ENCODE data around the gene SLC26A1.
"Not testable (repeated sequence)": the region's sequence is repeated elsewhere in the genome, so short reads cannot be mapped to it uniquely, and the experiment has no call there.

Gene SLC26A1

GRCh38 chr4:952881-953573 is 40.2 kb downstream of the SLC26A1 start:
- DNase-seq: no peak

GRCh38 chr4:951594-952468 is 41.4 kb downstream of the SLC26A1 start:
- no peak for DNase-seq

- DNase-seq: no peak
Observed at GRCh38 chr4:951186-951585, 42.0 kb downstream of the SLC26A1 start.

- DNase-seq: no peak
Observed at GRCh38 chr4:950136-951020, 42.8 kb downstream of the SLC26A1 start.

- DNase-seq: no peak
Observed at GRCh38 chr4:949656-950055, 43.5 kb downstream of the SLC26A1 start.

GRCh38 chr4:948936-949300 is 44.3 kb downstream of the SLC26A1 start:
- DNase-seq: no peak

GRCh38 chr4:948101-948935 is 44.9 kb downstream of the SLC26A1 start:
- no peak for DNase-seq

GRCh38 chr4:947491-947971 is 45.7 kb downstream of the SLC26A1 start:
- no peak for DNase-seq

- no peak for DNase-seq
Observed at GRCh38 chr4:946517-947471, 46.4 kb downstream of the SLC26A1 start.

GRCh38 chr4:946103-946450 is 47.1 kb downstream of the SLC26A1 start:
- DNase-seq: no peak

- no peak for DNase-seq
Observed at GRCh38 chr4:945274-946102, 47.7 kb downstream of the SLC26A1 start.

- not testable (repeated sequence) for DNase-seq
Observed at GRCh38 chr4:939508-939907, 53.7 kb downstream of the SLC26A1 start.
